Gastroesophageal sphincter (tissue), 3 donors: ENCODE results near the gene FSCN2.

Experiments used
- EP300 ChIP-seq: sonication (generic); formaldehyde crosslinking; IDR thresholded peaks from one replicate; pipeline ENCODE4 v1.6.1; 2017; ENCODE audit warnings: antibody characterized with exemption, mild to moderate bottlenecking
- POLR2A ChIP-seq, 2 donors: fragments of 450-650 bp; IDR thresholded peaks; one replicate each; pipeline ENCODE4 v1.6.1; 2017; ENCODE audit warnings: antibody characterized with exemption in 2 of 2, mild to moderate bottlenecking in 2 of 2, moderate library complexity in 1 of 2
- POLR2AphosphoS5 ChIP-seq: sonication (generic); formaldehyde crosslinking; IDR thresholded peaks from one replicate; pipeline ENCODE4 v1.6.1; 2017; ENCODE audit warnings: antibody characterized with exemption
- TF ChIP-seq, protein P1 (sequence below), 4 experiments: fragments of 200-600 bp in 2 of 4; fragments of 450-650 bp in 2 of 4; sonication (generic) in 1 of 4; IDR thresholded peaks; one replicate each; pipeline ENCODE4 v1.5.1; 2017 to 2019; ENCODE audit warnings: antibody characterized with exemption in 4 of 4, mild to moderate bottlenecking in 2 of 4, moderate library complexity in 2 of 4

DNA sequence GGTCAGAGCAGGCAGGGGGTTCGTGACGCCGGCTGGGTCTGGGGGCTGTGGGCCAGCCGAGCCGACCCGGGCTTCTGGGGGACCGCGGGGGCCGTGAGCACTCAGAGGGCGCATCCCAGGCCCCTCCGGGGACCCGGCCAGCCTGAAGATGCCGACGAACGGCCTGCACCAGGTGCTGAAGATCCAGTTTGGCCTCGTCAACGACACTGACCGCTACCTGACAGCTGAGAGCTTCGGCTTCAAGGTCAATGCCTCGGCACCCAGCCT is 140 bp downstream of the FSCN2 start:
- TF ChIP-seq, protein P1, sequence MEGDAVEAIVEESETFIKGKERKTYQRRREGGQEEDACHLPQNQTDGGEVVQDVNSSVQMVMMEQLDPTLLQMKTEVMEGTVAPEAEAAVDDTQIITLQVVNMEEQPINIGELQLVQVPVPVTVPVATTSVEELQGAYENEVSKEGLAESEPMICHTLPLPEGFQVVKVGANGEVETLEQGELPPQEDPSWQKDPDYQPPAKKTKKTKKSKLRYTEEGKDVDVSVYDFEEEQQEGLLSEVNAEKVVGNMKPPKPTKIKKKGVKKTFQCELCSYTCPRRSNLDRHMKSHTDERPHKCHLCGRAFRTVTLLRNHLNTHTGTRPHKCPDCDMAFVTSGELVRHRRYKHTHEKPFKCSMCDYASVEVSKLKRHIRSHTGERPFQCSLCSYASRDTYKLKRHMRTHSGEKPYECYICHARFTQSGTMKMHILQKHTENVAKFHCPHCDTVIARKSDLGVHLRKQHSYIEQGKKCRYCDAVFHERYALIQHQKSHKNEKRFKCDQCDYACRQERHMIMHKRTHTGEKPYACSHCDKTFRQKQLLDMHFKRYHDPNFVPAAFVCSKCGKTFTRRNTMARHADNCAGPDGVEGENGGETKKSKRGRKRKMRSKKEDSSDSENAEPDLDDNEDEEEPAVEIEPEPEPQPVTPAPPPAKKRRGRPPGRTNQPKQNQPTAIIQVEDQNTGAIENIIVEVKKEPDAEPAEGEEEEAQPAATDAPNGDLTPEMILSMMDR (IDR thresholded peaks at IDR 0.05) = no peak
- TF ChIP-seq EP300 (no peak), POLR2A (IDR thresholded peaks at IDR 0.05) (no peak), POLR2AphosphoS5 (no peak)
